Caco-2 (cell line): ENCODE data around the gene NUP133. TPM values are rescaled to one million over a fixed set of nuclear protein-coding genes. Genes with fewer than 3 reads are reported as not detected.

Experiments used
- BruUV-seq: library from RNA; stranded (reverse); fragments of 400-500 nt; replicated peaks from 2 replicates; lab custom pipeline; 2021; lab: Mats Ljungman, UMichigan
- CTCF ChIA-PET: fragments of 300-600 bp; sonication (Branson Sonifier 250); formaldehyde crosslinking; loops from one replicate; lab custom pipeline; 2022; ENCODE audit warnings: antibody characterized with exemption; lab: Charles Lee
- POLR2A ChIA-PET: fragments of 300-600 bp; sonication (Branson Sonifier 250); formaldehyde crosslinking; loops from one replicate; lab custom pipeline; 2022; ENCODE audit warnings: antibody characterized with exemption; lab: Charles Lee
- DNase-seq, 2 experiments: peaks; one replicate each; pipeline versions ENCODE4 v3.0.0 to v3.0.0-alpha.2; 2020 to 2022
- H3K27me3 ChIP-seq: replicated peaks from 2 replicates; pipeline ENCODE4 v1.6.0; 2011; ENCODE audit warnings: low read length; ENCODE audit not compliant: control insufficient read depth, insufficient read depth
- H3K36me3 ChIP-seq: 2 replicates; pipeline ENCODE4 v1.5.1; 2011; ENCODE audit warnings: low read length; ENCODE audit not compliant: control insufficient read depth, insufficient read depth
- H3K4me1 ChIP-seq: fragments of 250-450 bp; sonication (Bioruptor Pico); 2 replicates; pipeline ENCODE4 v1.5.1; 2020; ENCODE audit warnings: mild to moderate bottlenecking
- H3K4me3 ChIP-seq: 2 replicates; pipeline ENCODE4 v1.5.1; 2011; ENCODE audit warnings: low read depth, mild to moderate bottlenecking, control low read depth, low read length
- H3K9me3 ChIP-seq: fragments of 250-450 bp; sonication (Bioruptor Pico); 2 replicates; pipeline ENCODE4 v1.5.1; 2020; ENCODE audit warnings: mild to moderate bottlenecking, moderate library complexity
- H3K27ac Mint-ChIP-seq: one replicate; pipeline ENCODE4 v1.8.0; 2022; ENCODE audit warnings: mixed read lengths; ENCODE audit not compliant: unreplicated experiment
- H3K27me3 Mint-ChIP-seq: one replicate; pipeline ENCODE4 v1.8.0; 2022; ENCODE audit warnings: mixed read lengths; ENCODE audit not compliant: insufficient read depth, unreplicated experiment
- H3K36me3 Mint-ChIP-seq: one replicate; pipeline ENCODE4 v1.8.0; 2022; ENCODE audit warnings: mild to moderate bottlenecking, mixed read lengths; ENCODE audit not compliant: insufficient read depth, unreplicated experiment
- H3K4me1 Mint-ChIP-seq: one replicate; pipeline ENCODE4 v1.8.0; 2022; ENCODE audit warnings: low read depth, mixed read lengths; ENCODE audit not compliant: unreplicated experiment
- H3K4me3 Mint-ChIP-seq: one replicate; pipeline ENCODE4 v1.8.0; 2022; ENCODE audit warnings: mild to moderate bottlenecking, moderate library complexity, mixed read lengths; ENCODE audit not compliant: unreplicated experiment
- H3K9me3 Mint-ChIP-seq: one replicate; pipeline ENCODE4 v1.8.0; 2022; ENCODE audit warnings: mixed read lengths; ENCODE audit not compliant: unreplicated experiment
- intact Hi-C: fragments of 100-400 bp; cut with micrococcal nuclease; formaldehyde crosslinking; loops from one replicate; pipeline ENCODE4 v1.10.0; 2022; ENCODE audit not compliant: unreplicated experiment
- total RNA-seq: library from RNA; stranded (reverse); gene quantifications from 2 replicates; pipeline ENCODE4 v1.2.3, GENCODE V29; 2022
- TF ChIP-seq, protein P1 (sequence below), 2 experiments: fragments of 200-600 bp in 1 of 2; IDR thresholded peaks; 1 replicate in 1 of 2; 2 replicates in 1 of 2; pipeline versions ENCODE4 v1.5.1 to v1.8.0; 2011 to 2022; ENCODE audit warnings: antibody characterized with exemption in 1 of 2, control low read depth in 1 of 2, inconsistent platforms in 1 of 2, low read depth in 1 of 2, low read length in 1 of 2, mild to moderate bottlenecking in 1 of 2, moderate library complexity in 1 of 2; ENCODE audit not compliant: insufficient read depth in 1 of 2, severe bottlenecking in 1 of 2, unreplicated experiment in 1 of 2

NUP133 gene
- total RNA-seq, 1 experiment from 2014 or later: 54.5 TPM

- H3K4me3 ChIP-seq: no peak overlapping the region
- Mint-ChIP-seq H3K4me3 (no peak overlapping the region), H3K27me3 (no peaks in the 10 kb centered on the region), H3K9me3 (no peaks in the 10 kb centered on the region), H3K36me3 (no peaks in the 10 kb centered on the region), H3K4me1 (no peaks in the 10 kb centered on the region), H3K27ac (no peak overlapping the region)
- no peaks in the 10 kb centered on the region for H3K9me3 ChIP-seq
- DNase-seq: no peak
- H3K36me3 ChIP-seq: no peaks in the 10 kb centered on the region
- TF ChIP-seq, protein P1, sequence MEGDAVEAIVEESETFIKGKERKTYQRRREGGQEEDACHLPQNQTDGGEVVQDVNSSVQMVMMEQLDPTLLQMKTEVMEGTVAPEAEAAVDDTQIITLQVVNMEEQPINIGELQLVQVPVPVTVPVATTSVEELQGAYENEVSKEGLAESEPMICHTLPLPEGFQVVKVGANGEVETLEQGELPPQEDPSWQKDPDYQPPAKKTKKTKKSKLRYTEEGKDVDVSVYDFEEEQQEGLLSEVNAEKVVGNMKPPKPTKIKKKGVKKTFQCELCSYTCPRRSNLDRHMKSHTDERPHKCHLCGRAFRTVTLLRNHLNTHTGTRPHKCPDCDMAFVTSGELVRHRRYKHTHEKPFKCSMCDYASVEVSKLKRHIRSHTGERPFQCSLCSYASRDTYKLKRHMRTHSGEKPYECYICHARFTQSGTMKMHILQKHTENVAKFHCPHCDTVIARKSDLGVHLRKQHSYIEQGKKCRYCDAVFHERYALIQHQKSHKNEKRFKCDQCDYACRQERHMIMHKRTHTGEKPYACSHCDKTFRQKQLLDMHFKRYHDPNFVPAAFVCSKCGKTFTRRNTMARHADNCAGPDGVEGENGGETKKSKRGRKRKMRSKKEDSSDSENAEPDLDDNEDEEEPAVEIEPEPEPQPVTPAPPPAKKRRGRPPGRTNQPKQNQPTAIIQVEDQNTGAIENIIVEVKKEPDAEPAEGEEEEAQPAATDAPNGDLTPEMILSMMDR (IDR thresholded peaks at IDR 0.05; ENCODE audit: insufficient read depth in 1 of 2, low read depth in 1 of 2, low read length in 1 of 2, severe bottlenecking in 1 of 2, unreplicated experiment in 1 of 2): no peak
- POLR2A ChIA-PET: no interaction called here
- BruUV-seq: no TSS peak
- H3K4me1 ChIP-seq: no peaks in the 10 kb centered on the region
- H3K27me3 ChIP-seq: no peaks in the 10 kb centered on the region
- intact Hi-C loops: no loop called here
- CTCF ChIA-PET: no interaction called here
Observed at GRCh38 chr1:229432116-229432461, 76.1 kb downstream of the NUP133 start.

- Mint-ChIP-seq H3K27ac (no peak overlapping the region), H3K36me3 (no peaks in the 10 kb centered on the region), H3K4me1 (no peaks in the 10 kb centered on the region), H3K4me3 (no peak overlapping the region), H3K27me3 (no peaks in the 10 kb centered on the region), H3K9me3 (no peaks in the 10 kb centered on the region)
- BruUV-seq: no TSS peak
- Histone ChIP-seq H3K27me3 (no peaks in the 10 kb centered on the region; the same call in 1 of the 2 replicates), H3K4me3 (no peak overlapping the region), H3K36me3 (no peaks in the 10 kb centered on the region), H3K4me1 (no peaks in the 10 kb centered on the region), H3K9me3 (no peaks in the 10 kb centered on the region)
- DNase-seq: no peak
- TF ChIP-seq, protein P1 (IDR thresholded peaks at IDR 0.05; ENCODE audit: insufficient read depth in 1 of 2, low read depth in 1 of 2, low read length in 1 of 2, severe bottlenecking in 1 of 2, unreplicated experiment in 1 of 2): no peak
- intact Hi-C loops: no loop called here
- CTCF ChIA-PET: interaction anchor here (1.0 kb wide), 1 partner anchor 11 kb away, joined by 4 read pairs; no protein-coding TSS in a partner anchor
- POLR2A ChIA-PET: no interaction called here
Observed at GRCh38 chr1:229431284-229432115, 76.6 kb downstream of the NUP133 start.

DNA sequence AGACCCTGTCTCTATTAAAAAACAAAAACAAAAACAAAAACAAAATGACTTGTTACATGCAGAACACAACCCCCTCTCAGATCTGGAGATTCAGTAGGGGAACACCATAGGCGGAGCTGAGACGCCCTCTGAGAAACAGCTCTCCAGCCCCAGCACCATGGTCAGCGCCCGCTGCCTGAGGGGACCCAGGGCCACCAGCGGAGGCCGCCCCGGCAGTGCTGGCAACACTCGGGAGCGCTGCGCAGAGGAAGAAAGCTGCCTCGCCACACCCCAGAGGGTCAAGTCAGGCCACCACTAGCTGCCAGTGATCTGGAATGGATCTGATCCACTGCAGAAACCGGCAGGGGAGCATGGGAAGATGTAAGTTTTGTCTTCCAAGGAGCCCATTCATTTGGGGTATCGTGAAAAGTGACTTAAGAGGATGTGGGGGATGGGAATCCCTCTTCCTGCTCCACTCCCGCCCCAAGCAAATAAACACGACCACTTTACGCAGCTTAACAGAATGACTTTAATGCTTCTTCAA, 77.3 kb downstream of the NUP133 start:
- CTCF ChIA-PET: interaction anchor here (1.0 kb wide), 1 partner anchor 10 kb away, joined by 4 read pairs; no protein-coding TSS in a partner anchor

More for the DNA sequence above, 77.3 kb downstream of the NUP133 start:
- Mint-ChIP-seq H3K27ac (no peak overlapping the region), H3K4me3 (no peak overlapping the region), H3K4me1 (no peaks in the 10 kb centered on the region), H3K27me3 (no peaks in the 10 kb centered on the region), H3K9me3 (no peaks in the 10 kb centered on the region), H3K36me3 (no peaks in the 10 kb centered on the region)
- Histone ChIP-seq H3K9me3 (no peaks in the 10 kb centered on the region), H3K4me1 (no peaks in the 10 kb centered on the region), H3K36me3 (no peaks in the 10 kb centered on the region), H3K27me3 (no peaks in the 10 kb centered on the region; the same call in 1 of the 2 replicates), H3K4me3 (no peak overlapping the region)
- TF ChIP-seq, protein P1 (IDR thresholded peaks at IDR 0.05; ENCODE audit: insufficient read depth in 1 of 2, low read depth in 1 of 2, low read length in 1 of 2, severe bottlenecking in 1 of 2, unreplicated experiment in 1 of 2): no peak
- intact Hi-C loops: no loop called here
- peak; percentile 57 to 70 for DNase-seq
- POLR2A ChIA-PET: no interaction called here
- BruUV-seq: no TSS peak
